HEK293 (cell line): ENCODE results near the gene DIS3L2.
"Not testable (repeated sequence)": the region's sequence is repeated elsewhere in the genome, so short reads cannot be mapped to it uniquely, and the experiment has no call there.

ENCODE experiments used
- CTCF ChIA-PET: fragments of 350-600 bp; formaldehyde crosslinking; extraction: SDS; loops from one replicate; lab custom pipeline; 2021; ENCODE audit warnings: antibody characterized with exemption; lab: Yijun Ruan, JAX
- POLR2A ChIA-PET: fragments of 300-600 bp; formaldehyde crosslinking; extraction: SDS; loops from one replicate; lab custom pipeline; 2020; ENCODE audit warnings: antibody characterized with exemption, inconsistent platforms; lab: Yijun Ruan, JAX
- H3K27ac ChIP-seq: fragments of 200-500 bp; sonication (Bioruptor generic); 2 replicates; pipeline ENCODE4 v1.5.1; 2014; ENCODE audit warnings: low read depth, low read length, control low read depth, inconsistent platforms; ENCODE audit errors: extremely low read depth
- H3K36me3 ChIP-seq, 2 experiments: fragments of 200-500 bp in 1 of 2; sonication (Bioruptor generic) in 1 of 2; 1 replicate in 1 of 2; 2 replicates in 1 of 2; pipeline ENCODE4 v1.5.1; 2014 to 2017; ENCODE audit warnings: inconsistent platforms in 2 of 2, low read length in 2 of 2; ENCODE audit not compliant: control insufficient read depth in 2 of 2, insufficient read depth in 1 of 2
- H3K4me1 ChIP-seq: fragments of 200-500 bp; sonication (Bioruptor generic); 2 replicates; pipeline ENCODE4 v1.5.1; 2014; ENCODE audit warnings: mild to moderate bottlenecking, low read length, inconsistent platforms; ENCODE audit not compliant: control insufficient read depth, insufficient read depth
- H3K4me3 ChIP-seq: 2 replicates; pipeline ENCODE4 v1.5.1; 2011; ENCODE audit warnings: low read depth, mild to moderate bottlenecking, control low read depth, low read length, moderate library complexity
- H3K9me3 ChIP-seq: fragments of 200-500 bp; sonication (Bioruptor generic); 2 replicates; pipeline ENCODE4 v1.5.1; 2014; ENCODE audit warnings: low read depth, low read length, inconsistent platforms; ENCODE audit not compliant: control insufficient read depth, insufficient read depth
- BCL11B ChIP-seq: fragments of 450-650 bp; formaldehyde crosslinking; IDR thresholded peaks from 2 replicates; pipeline ENCODE4 v1.5.1; 2016; ENCODE audit warnings: low read depth, missing biosample characterization, missing genetic modification characterization
- KLF10 ChIP-seq: fragments of 450-650 bp; IDR thresholded peaks from 2 replicates; pipeline ENCODE4 v1.5.1; 2018; ENCODE audit warnings: missing biosample characterization, mild to moderate bottlenecking, missing genetic modification characterization
- KLF8 ChIP-seq: fragments of 450-650 bp; formaldehyde crosslinking; IDR thresholded peaks from 2 replicates; pipeline ENCODE4 v1.5.1; 2016; ENCODE audit warnings: missing biosample characterization, missing genetic modification characterization
- ZBTB20 ChIP-seq: fragments of 450-650 bp; formaldehyde crosslinking; IDR thresholded peaks from 2 replicates; pipeline ENCODE4 v1.5.1; 2016; ENCODE audit warnings: missing biosample characterization, missing genetic modification characterization
- ZNF133 ChIP-seq: fragments of 450-650 bp; formaldehyde crosslinking; IDR thresholded peaks from 2 replicates; pipeline ENCODE4 v1.5.1; 2016; ENCODE audit warnings: missing biosample characterization, missing genetic modification characterization
- ZNF223 ChIP-seq: fragments of 450-650 bp; formaldehyde crosslinking; IDR thresholded peaks from 2 replicates; pipeline ENCODE4 v1.5.1; 2016; ENCODE audit warnings: missing biosample characterization, missing genetic modification characterization
- ZNF23 ChIP-seq: fragments of 450-650 bp; formaldehyde crosslinking; IDR thresholded peaks from 2 replicates; pipeline ENCODE4 v1.5.1; 2016; ENCODE audit warnings: missing biosample characterization, missing genetic modification characterization, borderline replicate concordance
- ZNF274 ChIP-seq, 2 experiments: fragments of 200-500 bp in 1 of 2; fragments of 450-650 bp in 1 of 2; sonication (Bioruptor generic) in 1 of 2; formaldehyde crosslinking in 1 of 2; IDR thresholded peaks; 2 replicates each; pipeline versions ENCODE4 v1.5.1 to v1.6.1; 2014 to 2016; ENCODE audit warnings: borderline replicate concordance in 1 of 2, inconsistent platforms in 1 of 2, low read length in 1 of 2, missing biosample characterization in 1 of 2, missing genetic modification characterization in 1 of 2
- ZNF354C ChIP-seq: fragments of 450-650 bp; formaldehyde crosslinking; IDR thresholded peaks from 2 replicates; pipeline ENCODE4 v1.5.1; 2016; ENCODE audit warnings: missing biosample characterization, missing genetic modification characterization, low read depth, borderline replicate concordance
- ZNF514 ChIP-seq: fragments of 450-650 bp; formaldehyde crosslinking; IDR thresholded peaks from 2 replicates; pipeline ENCODE4 v1.5.1; 2016; ENCODE audit warnings: missing biosample characterization, missing genetic modification characterization
- ZNF555 ChIP-seq: fragments of 450-650 bp; formaldehyde crosslinking; conservative IDR thresholded peaks from 2 replicates; pipeline ENCODE4 v1.5.1; 2017; ENCODE audit warnings: missing biosample characterization, mild to moderate bottlenecking, missing genetic modification characterization, inconsistent platforms
- ZNF571 ChIP-seq: fragments of 450-650 bp; formaldehyde crosslinking; IDR thresholded peaks from 2 replicates; pipeline ENCODE4 v1.5.0; 2017; ENCODE audit warnings: missing biosample characterization, missing genetic modification characterization
- ZNF626 ChIP-seq: fragments of 450-650 bp; sonication (Bioruptor Pico); formaldehyde crosslinking; IDR thresholded peaks from 2 replicates; pipeline ENCODE4 v1.5.1; 2018; ENCODE audit warnings: missing biosample characterization, missing genetic modification characterization, inconsistent platforms
- ZNF658 ChIP-seq: fragments of 450-650 bp; formaldehyde crosslinking; IDR thresholded peaks from 2 replicates; pipeline ENCODE4; 2016; ENCODE audit warnings: missing biosample characterization, missing genetic modification characterization
- ZSCAN23 ChIP-seq: fragments of 450-650 bp; formaldehyde crosslinking; IDR thresholded peaks from 2 replicates; pipeline ENCODE4 v1.5.1; 2016; ENCODE audit warnings: missing biosample characterization, missing genetic modification characterization
- ZXDB ChIP-seq: fragments of 450-650 bp; formaldehyde crosslinking; IDR thresholded peaks from 2 replicates; pipeline ENCODE4 v1.5.1; 2016; ENCODE audit warnings: missing biosample characterization, missing genetic modification characterization
- TF ChIP-seq, protein P1 (sequence below): fragments of 450-650 bp; formaldehyde crosslinking; IDR thresholded peaks from 2 replicates; pipeline ENCODE4 v1.5.1; 2016; ENCODE audit warnings: missing biosample characterization, missing genetic modification characterization
- TF ChIP-seq, protein P2 (sequence below): fragments of 450-650 bp; formaldehyde crosslinking; IDR thresholded peaks from 2 replicates; pipeline ENCODE4 v1.5.1; 2016; ENCODE audit warnings: missing biosample characterization, missing genetic modification characterization

The DIS3L2 gene

GRCh38 chr2:232310696-232311095 is 349.2 kb downstream of the DIS3L2 start (continued):
- TF ChIP-seq ZNF555 (no peak), ZNF133 (tag by site-specific recombination) (no peak), ZNF514 (tag by site-specific recombination) (no peak)

GRCh38 chr2:232313645-232314044 is 352.1 kb downstream of the DIS3L2 start:
- CTCF ChIA-PET: not testable (repeated sequence)

GRCh38 chr2:232315049-232315922 is 353.8 kb downstream of the DIS3L2 start:
- H3K4me1 ChIP-seq: no peaks in the 10 kb centered on the region
- TF ChIP-seq BCL11B (tag by site-specific recombination) (no peak), ZNF23 (no peak), ZNF658 (tag by site-specific recombination) (no peak), ZNF626 (no peak), ZNF133 (tag by site-specific recombination) (no peak), ZNF571 (tag by site-specific recombination) (no peak), ZNF354C (tag by site-specific recombination) (no peak), KLF8 (tag by site-specific recombination) (no peak), ZNF223 (no peak), ZSCAN23 (tag by site-specific recombination) (no peak), ZXDB (no peak), ZBTB20 (tag by site-specific recombination) (no peak), KLF10 (no peak), ZNF274 (IDR thresholded peaks at IDR 0.05; ENCODE audit: low read length) (no peak), ZNF274 (tag by site-specific recombination; IDR thresholded peaks at IDR 0.05; ENCODE audit: borderline replicate concordance) (no peak)
- TF ChIP-seq, protein P1, sequence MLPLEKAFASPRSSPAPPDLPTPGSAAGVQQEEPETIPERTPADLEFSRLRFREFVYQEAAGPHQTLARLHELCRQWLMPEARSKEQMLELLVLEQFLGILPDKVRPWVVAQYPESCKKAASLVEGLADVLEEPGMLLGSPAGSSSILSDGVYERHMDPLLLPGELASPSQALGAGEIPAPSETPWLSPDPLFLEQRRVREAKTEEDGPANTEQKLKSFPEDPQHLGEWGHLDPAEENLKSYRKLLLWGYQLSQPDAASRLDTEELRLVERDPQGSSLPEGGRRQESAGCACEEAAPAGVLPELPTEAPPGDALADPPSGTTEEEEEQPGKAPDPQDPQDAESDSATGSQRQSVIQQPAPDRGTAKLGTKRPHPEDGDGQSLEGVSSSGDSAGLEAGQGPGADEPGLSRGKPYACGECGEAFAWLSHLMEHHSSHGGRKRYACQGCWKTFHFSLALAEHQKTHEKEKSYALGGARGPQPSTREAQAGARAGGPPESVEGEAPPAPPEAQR: no peak
- TF ChIP-seq, protein P2, sequence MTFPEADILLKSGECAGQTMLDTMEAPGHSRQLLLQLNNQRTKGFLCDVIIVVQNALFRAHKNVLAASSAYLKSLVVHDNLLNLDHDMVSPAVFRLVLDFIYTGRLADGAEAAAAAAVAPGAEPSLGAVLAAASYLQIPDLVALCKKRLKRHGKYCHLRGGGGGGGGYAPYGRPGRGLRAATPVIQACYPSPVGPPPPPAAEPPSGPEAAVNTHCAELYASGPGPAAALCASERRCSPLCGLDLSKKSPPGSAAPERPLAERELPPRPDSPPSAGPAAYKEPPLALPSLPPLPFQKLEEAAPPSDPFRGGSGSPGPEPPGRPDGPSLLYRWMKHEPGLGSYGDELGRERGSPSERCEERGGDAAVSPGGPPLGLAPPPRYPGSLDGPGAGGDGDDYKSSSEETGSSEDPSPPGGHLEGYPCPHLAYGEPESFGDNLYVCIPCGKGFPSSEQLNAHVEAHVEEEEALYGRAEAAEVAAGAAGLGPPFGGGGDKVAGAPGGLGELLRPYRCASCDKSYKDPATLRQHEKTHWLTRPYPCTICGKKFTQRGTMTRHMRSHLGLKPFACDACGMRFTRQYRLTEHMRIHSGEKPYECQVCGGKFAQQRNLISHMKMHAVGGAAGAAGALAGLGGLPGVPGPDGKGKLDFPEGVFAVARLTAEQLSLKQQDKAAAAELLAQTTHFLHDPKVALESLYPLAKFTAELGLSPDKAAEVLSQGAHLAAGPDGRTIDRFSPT (tag by site-specific recombination): no peak
- H3K36me3 ChIP-seq: no peaks in the 10 kb centered on the region
- no peaks in the 10 kb centered on the region for H3K9me3 ChIP-seq
- H3K4me3 ChIP-seq: no peak overlapping the region
- ChIA-PET POLR2A (no interaction called here), CTCF (interaction anchor here (0.9 to 2.4 kb wide), 3 partner anchors 10 to 415 kb away, joined by 3 to 11 read pairs (median 3); no protein-coding TSS in a partner anchor)
- H3K27ac ChIP-seq: no peak overlapping the region

More at GRCh38 chr2:232313645-232314044, 352.1 kb downstream of the DIS3L2 start:
- POLR2A ChIA-PET, H3K9me3 ChIP-seq, H3K27ac ChIP-seq, H3K4me1 ChIP-seq, H3K36me3 ChIP-seq, H3K4me3 ChIP-seq: not testable (repeated sequence)
